MCF 10A (cell line): Measurements from ENCODE around the gene SLC25A48. TPM values are rescaled to one million over a fixed set of nuclear protein-coding genes. Genes with fewer than 3 reads are reported as not detected.

Experiments
- BruUV-seq: library from RNA; stranded (reverse); fragments of 400-500 nt; replicated peaks from 2 replicates; lab custom pipeline; 2021; lab: Mats Ljungman, UMichigan
- CTCF ChIA-PET: fragments of 300-600 bp; sonication (Branson Sonifier 250); formaldehyde crosslinking; extraction: SDS; loops from one replicate; lab custom pipeline; 2021; ENCODE audit warnings: antibody characterized with exemption, inconsistent platforms; lab: Yijun Ruan, JAX
- POLR2A ChIA-PET: fragments of 300-600, 350-650 bp; sonication (Branson Sonifier 250); formaldehyde crosslinking; extraction: SDS; loops from one replicate; lab custom pipeline; 2020; ENCODE audit warnings: antibody characterized with exemption, inconsistent platforms; lab: Yijun Ruan, JAX
- DNase-seq: peaks from one replicate; pipeline ENCODE4 v3.0.0-alpha.2; 2018; ENCODE audit not compliant: unreplicated experiment
- H3K27ac Mint-ChIP-seq: one replicate; pipeline ENCODE4 v1.8.0; 2022; ENCODE audit warnings: mild to moderate bottlenecking, low read depth, mixed read lengths; ENCODE audit not compliant: unreplicated experiment
- H3K27me3 Mint-ChIP-seq: one replicate; pipeline ENCODE4 v1.8.0; 2022; ENCODE audit warnings: mixed read lengths; ENCODE audit not compliant: insufficient read depth, unreplicated experiment
- H3K36me3 Mint-ChIP-seq: one replicate; pipeline ENCODE4 v1.8.0; 2022; ENCODE audit warnings: mild to moderate bottlenecking, moderate library complexity, mixed read lengths; ENCODE audit not compliant: insufficient read depth, unreplicated experiment
- H3K4me1 Mint-ChIP-seq: one replicate; pipeline ENCODE4 v1.8.0; 2022; ENCODE audit warnings: mixed read lengths; ENCODE audit not compliant: insufficient read depth, unreplicated experiment
- H3K4me3 Mint-ChIP-seq: one replicate; pipeline ENCODE4 v1.8.0; 2022; ENCODE audit warnings: mild to moderate bottlenecking, moderate library complexity, mixed read lengths; ENCODE audit not compliant: unreplicated experiment
- H3K9me3 Mint-ChIP-seq: one replicate; pipeline ENCODE4 v1.8.0; 2022; ENCODE audit warnings: mixed read lengths; ENCODE audit not compliant: unreplicated experiment
- intact Hi-C: fragments of 100-400 bp; cut with micrococcal nuclease; formaldehyde crosslinking; loops from 2 replicates; pipeline ENCODE4 v1.14.1; 2022
- total RNA-seq: library from RNA; stranded (reverse); gene quantifications from 2 replicates; pipeline ENCODE4 v1.2.3, GENCODE V29; 2022
- TF ChIP-seq, protein P1 (sequence below): fragments of 200-600 bp; IDR thresholded peaks from one replicate; pipeline ENCODE4 v1.8.0; 2022; ENCODE audit warnings: antibody characterized with exemption, mild to moderate bottlenecking; ENCODE audit not compliant: unreplicated experiment

Gene SLC25A48
- total RNA-seq, 1 experiment from 2014 or later: not detected

- TF ChIP-seq, protein P1, sequence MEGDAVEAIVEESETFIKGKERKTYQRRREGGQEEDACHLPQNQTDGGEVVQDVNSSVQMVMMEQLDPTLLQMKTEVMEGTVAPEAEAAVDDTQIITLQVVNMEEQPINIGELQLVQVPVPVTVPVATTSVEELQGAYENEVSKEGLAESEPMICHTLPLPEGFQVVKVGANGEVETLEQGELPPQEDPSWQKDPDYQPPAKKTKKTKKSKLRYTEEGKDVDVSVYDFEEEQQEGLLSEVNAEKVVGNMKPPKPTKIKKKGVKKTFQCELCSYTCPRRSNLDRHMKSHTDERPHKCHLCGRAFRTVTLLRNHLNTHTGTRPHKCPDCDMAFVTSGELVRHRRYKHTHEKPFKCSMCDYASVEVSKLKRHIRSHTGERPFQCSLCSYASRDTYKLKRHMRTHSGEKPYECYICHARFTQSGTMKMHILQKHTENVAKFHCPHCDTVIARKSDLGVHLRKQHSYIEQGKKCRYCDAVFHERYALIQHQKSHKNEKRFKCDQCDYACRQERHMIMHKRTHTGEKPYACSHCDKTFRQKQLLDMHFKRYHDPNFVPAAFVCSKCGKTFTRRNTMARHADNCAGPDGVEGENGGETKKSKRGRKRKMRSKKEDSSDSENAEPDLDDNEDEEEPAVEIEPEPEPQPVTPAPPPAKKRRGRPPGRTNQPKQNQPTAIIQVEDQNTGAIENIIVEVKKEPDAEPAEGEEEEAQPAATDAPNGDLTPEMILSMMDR: peak; percentile 96
- no TSS peak for BruUV-seq
- intact Hi-C loops: loop anchor here (1.0 kb wide), 5 partner anchors 89 to 368 kb away; no protein-coding TSS in a partner anchor
- ChIA-PET CTCF (interaction anchor here (0.5 to 12.2 kb wide), 55 partner anchors 10 to 1247 kb away, joined by 3 to 482 read pairs (median 5); partner anchors contain the start of gene CXCL14), POLR2A (interaction anchor here (0.7 to 2.1 kb wide), 6 partner anchors 251 to 277 kb away, joined by 3 to 11 read pairs (median 6); partner anchors contain the start of gene CXCL14)
- peak; percentile 83 for DNase-seq
- Mint-ChIP-seq H3K27ac (no peak overlapping the region), H3K36me3 (peaks cover 6% of the 10 kb centered on the region), H3K4me3 (no peak overlapping the region), H3K27me3 (peaks cover 50% of the 10 kb centered on the region), H3K4me1 (peaks cover 5% of the 10 kb centered on the region), H3K9me3 (no peaks in the 10 kb centered on the region)
Observed at GRCh38 chr5:135829681-135830383, 4.6 kb upstream of the SLC25A48 start.

DNA sequence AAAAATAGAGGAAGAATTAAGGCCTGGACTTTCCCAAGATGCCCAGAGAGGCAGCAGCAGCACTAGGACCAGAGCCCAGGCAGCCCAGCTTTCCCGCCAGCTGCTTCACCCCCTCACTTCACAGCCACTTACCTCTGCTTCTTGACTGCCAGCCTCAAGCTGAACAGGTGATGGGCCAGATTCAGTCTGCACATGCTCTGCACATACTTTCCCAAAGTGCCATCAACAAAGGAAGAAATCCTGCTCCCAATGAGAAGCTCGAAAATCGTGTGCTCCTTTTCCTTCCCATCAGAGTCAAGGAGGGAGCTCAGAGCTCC, 4.1 kb upstream of the SLC25A48 start:
- H3K27me3 Mint-ChIP-seq: peaks cover 50% of the 10 kb centered on the region
- TF ChIP-seq, protein P1: no peak
- DNase-seq: no peak
- H3K9me3 Mint-ChIP-seq: no peaks in the 10 kb centered on the region
- H3K4me1 Mint-ChIP-seq: peaks cover 5% of the 10 kb centered on the region
- H3K36me3 Mint-ChIP-seq: peaks cover 6% of the 10 kb centered on the region
- BruUV-seq: no TSS peak
- H3K27ac Mint-ChIP-seq: no peak overlapping the region
- CTCF ChIA-PET: interaction anchor here (0.6 to 12.2 kb wide), 56 partner anchors 11 to 419 kb away, joined by 3 to 482 read pairs (median 4); partner anchors contain the start of gene CXCL14
- no peak overlapping the region for H3K4me3 Mint-ChIP-seq
- intact Hi-C loops: loop anchor here (1.0 kb wide), 5 partner anchors 89 to 368 kb away; no protein-coding TSS in a partner anchor
- POLR2A ChIA-PET: interaction anchor here (0.6 to 2.1 kb wide), 8 partner anchors 12 to 391 kb away, joined by 3 to 11 read pairs (median 4); partner anchors contain the start of gene CXCL14

- peaks cover 6% of the 10 kb centered on the region for H3K36me3 Mint-ChIP-seq
- peaks cover 50% of the 10 kb centered on the region for H3K27me3 Mint-ChIP-seq
- no peak overlapping the region for H3K4me3 Mint-ChIP-seq
- no TSS peak for BruUV-seq
- TF ChIP-seq, protein P1: no peak
- intact Hi-C loops: loop anchor here (1.0 kb wide), 5 partner anchors 90 to 369 kb away; no protein-coding TSS in a partner anchor
- no peaks in the 10 kb centered on the region for H3K9me3 Mint-ChIP-seq
- no peak overlapping the region for H3K27ac Mint-ChIP-seq
- POLR2A ChIA-PET: interaction anchor here (0.6 to 2.1 kb wide), 7 partner anchors 12 to 390 kb away, joined by 3 to 11 read pairs (median 4); no protein-coding TSS in a partner anchor
- H3K4me1 Mint-ChIP-seq: peaks cover 5% of the 10 kb centered on the region
- CTCF ChIA-PET: interaction anchor here (0.5 to 12.2 kb wide), 49 partner anchors 11 to 412 kb away, joined by 3 to 482 read pairs (median 5); partner anchors contain the start of gene CXCL14
- no peak for DNase-seq
Observed at GRCh38 chr5:135830876-135831275, 3.6 kb upstream of the SLC25A48 start.

DNA sequence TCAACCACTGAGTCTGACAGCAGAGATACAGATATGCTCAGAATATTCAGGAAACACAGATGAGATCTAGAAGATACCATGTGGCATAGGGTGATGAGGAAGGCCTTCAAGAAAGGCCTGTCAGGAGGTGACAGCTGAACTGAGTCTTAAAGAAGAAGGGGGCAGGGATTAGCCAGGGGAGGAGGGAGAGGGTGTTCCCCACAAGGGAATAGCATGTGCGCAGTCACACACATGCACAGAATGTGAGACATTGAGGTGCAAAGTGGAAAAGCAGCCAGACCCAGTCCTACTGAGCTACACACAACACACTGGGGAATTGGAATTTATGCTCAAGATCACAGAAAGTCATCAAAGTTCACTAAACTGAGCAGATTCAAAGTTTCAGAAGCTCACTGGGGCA, 3.0 kb upstream of the SLC25A48 start:
- BruUV-seq: no TSS peak
- H3K36me3 Mint-ChIP-seq: peaks cover under 1% of the 10 kb centered on the region
- POLR2A ChIA-PET: interaction anchor here (1.5 to 2.1 kb wide), 2 partner anchors 270 to 273 kb away, joined by 8 to 11 read pairs; no protein-coding TSS in a partner anchor
- no peak overlapping the region for H3K27ac Mint-ChIP-seq
- peaks cover 53% of the 10 kb centered on the region for H3K27me3 Mint-ChIP-seq
- DNase-seq: no peak
- CTCF ChIA-PET: interaction anchor here (0.5 to 12.2 kb wide), 17 partner anchors 11 to 371 kb away, joined by 3 to 482 read pairs (median 6); partner anchors contain the start of gene CXCL14
- H3K9me3 Mint-ChIP-seq: no peaks in the 10 kb centered on the region
- no peak overlapping the region for H3K4me3 Mint-ChIP-seq
- H3K4me1 Mint-ChIP-seq: peaks cover 5% of the 10 kb centered on the region
- intact Hi-C loops: no loop called here
- TF ChIP-seq, protein P1: no peak
